Measurements from ENCODE around the gene SEMA6A.

The SEMA6A gene

GRCh38 chr5:116488356-116489041 lies 86.1 kb downstream of the SEMA6A start:
- DNase-seq: no peak

DNA sequence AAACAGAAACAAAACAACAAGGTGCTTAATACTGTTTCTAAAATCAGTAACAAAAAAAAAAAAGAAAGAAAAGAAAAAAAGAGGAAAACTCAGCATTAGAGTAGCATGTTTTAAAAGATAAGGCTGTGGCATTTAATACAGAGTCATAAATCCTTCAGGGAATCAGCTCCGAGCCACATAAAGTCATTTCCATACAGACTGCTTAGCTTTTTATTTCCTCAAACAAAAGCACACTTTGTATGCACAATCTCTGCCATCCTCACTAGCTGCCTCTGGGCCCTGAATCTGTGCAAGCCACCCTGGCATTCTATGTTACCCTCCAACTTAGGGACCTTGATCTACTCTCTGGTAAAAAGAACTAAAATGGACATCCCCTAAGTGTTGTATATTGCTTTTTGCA lies 87.6 kb downstream of the SEMA6A start:
- no peak for DNase-seq

GRCh38 chr5:116486588-116486987 lies 88.0 kb downstream of the SEMA6A start:
- DNase-seq: no peak

GRCh38 chr5:116484645-116485044 lies 90.0 kb downstream of the SEMA6A start:
- DNase-seq: no peak

GRCh38 chr5:116482394-116482793 lies 92.2 kb downstream of the SEMA6A start:
- DNase-seq: no peak

DNA sequence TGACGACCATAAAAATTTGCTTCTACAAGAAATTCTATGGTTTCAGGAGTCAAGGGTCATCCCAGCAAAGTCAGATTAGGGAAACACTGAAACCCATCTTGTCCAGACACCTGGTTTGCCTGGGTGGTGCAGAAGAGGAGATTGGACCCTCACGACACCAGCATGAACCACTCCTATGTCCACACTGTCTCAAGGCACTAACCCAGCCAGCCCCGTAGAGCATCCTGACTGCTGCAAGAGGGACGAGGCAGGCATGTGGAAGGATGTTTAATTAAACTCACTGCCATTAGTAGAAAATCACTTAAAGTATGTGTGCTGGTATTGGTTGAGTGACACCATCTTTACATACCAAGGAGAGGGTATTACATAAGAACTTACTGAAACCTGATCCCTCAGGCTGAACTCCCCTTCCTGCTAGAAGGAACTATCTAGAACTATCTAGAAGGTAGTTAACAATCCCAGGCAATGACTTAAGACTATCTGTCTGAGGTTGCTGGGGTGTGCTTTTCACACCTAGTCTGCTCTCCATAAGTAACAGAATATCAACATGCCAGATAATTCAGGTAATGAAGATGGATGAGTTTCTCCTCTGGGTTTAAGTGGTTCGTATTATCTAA lies 93.6 kb downstream of the SEMA6A start:
- no peak for DNase-seq

- no peak for DNase-seq
These were observed 94.6 kb downstream of the SEMA6A start for GRCh38 chr5:116479776-116480675.

GRCh38 chr5:116478491-116478890 lies 96.1 kb downstream of the SEMA6A start:
- no peak for DNase-seq

GRCh38 chr5:116476897-116477537 lies 97.6 kb downstream of the SEMA6A start:
- DNase-seq: no peak

GRCh38 chr5:116475338-116475737 lies 99.3 kb downstream of the SEMA6A start:
- no peak for DNase-seq

DNA sequence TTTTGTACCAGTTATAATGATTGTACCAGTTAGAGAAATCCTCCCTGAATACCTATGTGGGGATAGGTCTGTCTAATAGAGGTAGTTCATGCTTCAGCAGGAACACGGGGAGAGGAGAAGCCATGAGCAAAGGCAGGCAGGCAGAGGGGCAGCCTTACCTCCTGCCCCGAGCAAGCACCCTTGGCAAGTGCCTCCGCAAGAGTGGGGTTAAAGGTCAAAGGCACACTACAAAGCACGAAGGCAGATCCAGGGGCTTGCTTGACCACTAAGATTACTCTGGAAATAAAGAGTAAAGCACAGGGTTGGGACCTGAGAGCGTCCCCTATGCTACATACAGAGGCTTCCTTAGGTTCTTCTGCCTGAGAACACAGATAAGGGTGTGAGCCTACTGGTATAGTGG lies 100.9 kb downstream of the SEMA6A start:
- no peak for DNase-seq

DNA sequence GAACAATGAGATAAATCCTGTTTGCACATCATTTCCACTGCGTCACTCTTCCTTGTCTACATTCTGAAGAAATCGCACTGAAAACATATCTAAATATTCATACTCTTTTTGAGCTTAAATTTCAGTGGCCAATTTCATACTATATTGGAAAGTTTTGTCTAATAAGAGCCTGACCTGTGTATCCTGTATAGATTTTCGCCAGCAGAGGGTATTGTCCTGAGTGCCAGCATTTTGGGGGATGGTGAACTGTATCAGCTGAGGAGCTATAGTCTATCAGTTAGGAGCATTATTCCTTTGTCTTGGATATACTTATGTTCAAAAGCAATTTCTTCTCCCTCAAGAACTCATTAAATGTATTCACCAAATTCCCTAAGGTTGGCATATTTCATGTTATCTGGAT lies 102.3 kb downstream of the SEMA6A start:
- no peak for DNase-seq

DNA sequence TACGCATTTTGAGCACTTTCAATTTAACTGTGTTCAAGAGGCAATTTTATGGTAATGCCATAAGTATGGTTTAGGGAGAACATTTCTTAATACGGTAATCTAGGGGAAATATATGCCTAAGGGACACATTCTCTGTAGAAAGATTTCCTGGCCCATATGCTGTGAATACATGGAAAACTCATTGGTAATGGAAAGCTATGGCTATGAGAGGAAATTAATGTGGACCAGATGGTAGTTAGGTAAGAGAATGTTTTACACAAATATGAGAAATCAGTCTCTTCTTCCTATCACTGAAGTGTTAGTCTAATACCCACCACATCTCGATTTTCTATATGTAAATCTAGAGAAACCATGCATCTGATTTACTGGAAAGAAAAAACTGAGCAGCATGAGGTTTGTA lies 105.0 kb downstream of the SEMA6A start:
- DNase-seq: no peak

- DNase-seq: no peak
These were observed 106.0 kb downstream of the SEMA6A start for GRCh38 chr5:116468583-116468982.

- no peak for DNase-seq
These were observed 107.2 kb downstream of the SEMA6A start for GRCh38 chr5:116467465-116467843.

GRCh38 chr5:116466727-116467464 lies 107.7 kb downstream of the SEMA6A start:
- no peak for DNase-seq

- no peak for DNase-seq
These were observed 109.2 kb downstream of the SEMA6A start for GRCh38 chr5:116465411-116465810.

- no peak for DNase-seq
These were observed 110.4 kb downstream of the SEMA6A start for GRCh38 chr5:116464144-116464708.

DNA sequence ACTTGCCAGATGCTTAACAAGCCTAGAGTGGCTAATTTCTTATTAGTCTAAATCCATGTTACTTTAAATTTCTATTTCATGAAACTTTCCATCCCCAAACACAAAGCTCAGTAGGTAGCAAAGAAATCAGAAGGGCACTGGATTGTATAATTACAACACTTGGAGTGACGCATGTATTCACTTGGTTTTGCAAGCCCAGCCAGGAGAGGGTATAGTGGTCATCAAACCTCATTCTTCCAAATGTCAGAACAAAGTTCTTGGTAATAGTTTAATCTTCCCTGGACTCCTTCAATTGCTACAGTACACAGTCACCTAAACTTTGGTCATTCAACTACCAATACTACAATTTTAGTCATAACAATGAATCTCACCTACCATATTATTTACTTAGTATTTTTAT lies 112.1 kb downstream of the SEMA6A start:
- DNase-seq: no peak

GRCh38 chr5:116459301-116459700 lies 115.3 kb downstream of the SEMA6A start:
- no peak for DNase-seq

- DNase-seq: no peak
These were observed 117.6 kb downstream of the SEMA6A start for GRCh38 chr5:116457062-116457461.

- DNase-seq: no peak
These were observed 118.6 kb downstream of the SEMA6A start for GRCh38 chr5:116456036-116456435.

Measured in NCI-H1092 (cell line).